ENCODE results near the gene NOVA2. TPM values are rescaled to one million over a fixed set of nuclear protein-coding genes. Genes with fewer than 3 reads are reported as not detected.

The NOVA2 gene
- total RNA-seq, result not detected

- DNase-seq, result no peak
Observed at GRCh38 chr19:45973553-45974338, at the start of gene NOVA2. TSS of gene NOVA2 (minus strand) at chr19:45973865. CDS start at chr19:45973351, 514 bp downstream.

- DNase-seq, result no peak
Observed at GRCh38 chr19:46023311-46023779, 49.7 kb upstream of the NOVA2 start.

GRCh38 chr19:46022431-46023310 is 49.0 kb upstream of the NOVA2 start, which contains the start of gene PGLYRP1:
TSS of gene PGLYRP1 (minus strand) at chr19:46023053. CDS start at chr19:46023021, 32 bp downstream.
- DNase-seq, result no peak

GRCh38 chr19:46022061-46022430 is 48.4 kb upstream of the NOVA2 start:
- DNase-seq, result no peak

- DNase-seq, result no peak
Observed at GRCh38 chr19:46021531-46022041, 47.9 kb upstream of the NOVA2 start.

- no peak for DNase-seq
Observed at GRCh38 chr19:46020819-46021125, 47.1 kb upstream of the NOVA2 start.

GRCh38 chr19:46019270-46019669 is 45.6 kb upstream of the NOVA2 start:
- no peak for DNase-seq

- no peak for DNase-seq
Observed at GRCh38 chr19:46018729-46019251, 45.1 kb upstream of the NOVA2 start.

GRCh38 chr19:46017874-46018675 is 44.4 kb upstream of the NOVA2 start:
- DNase-seq, result no peak

GRCh38 chr19:46017095-46017429 is 43.4 kb upstream of the NOVA2 start:
- no peak for DNase-seq

- peak; percentile 76 for DNase-seq
Observed at GRCh38 chr19:46016426-46017094, 42.9 kb upstream of the NOVA2 start.

- DNase-seq, result peak; percentile 22
Observed at GRCh38 chr19:46015687-46016425, 42.2 kb upstream of the NOVA2 start.

- DNase-seq, result peak; percentile 58
Observed at GRCh38 chr19:46014941-46015686, 41.4 kb upstream of the NOVA2 start.

GRCh38 chr19:46014534-46014933 is 40.9 kb upstream of the NOVA2 start:
- no peak for DNase-seq

GRCh38 chr19:46009530-46010510 is 36.2 kb upstream of the NOVA2 start:
- peak; percentile 56 for DNase-seq

GRCh38 chr19:46006411-46006810 is 32.7 kb upstream of the NOVA2 start:
- no peak for DNase-seq

GRCh38 chr19:46002678-46003275 is 29.1 kb upstream of the NOVA2 start:
- no peak for DNase-seq

GRCh38 chr19:46000491-46001246 is 27.0 kb upstream of the NOVA2 start:
- peak; percentile 62 for DNase-seq

All from effector CD4-positive, alpha-beta T cell (primary cell).